Measurements from ENCODE around the gene ZSCAN5A. TPM values are rescaled to one million over a fixed set of nuclear protein-coding genes. Genes with fewer than 3 reads are reported as not detected.

Gene ZSCAN5A
- total and polyA plus RNA-seq, 2 of the 13 experiments (the other 11 are each of a cell fraction or from before 2014, with no cell fraction given) = 9.5 to 17.8 TPM

DNA sequence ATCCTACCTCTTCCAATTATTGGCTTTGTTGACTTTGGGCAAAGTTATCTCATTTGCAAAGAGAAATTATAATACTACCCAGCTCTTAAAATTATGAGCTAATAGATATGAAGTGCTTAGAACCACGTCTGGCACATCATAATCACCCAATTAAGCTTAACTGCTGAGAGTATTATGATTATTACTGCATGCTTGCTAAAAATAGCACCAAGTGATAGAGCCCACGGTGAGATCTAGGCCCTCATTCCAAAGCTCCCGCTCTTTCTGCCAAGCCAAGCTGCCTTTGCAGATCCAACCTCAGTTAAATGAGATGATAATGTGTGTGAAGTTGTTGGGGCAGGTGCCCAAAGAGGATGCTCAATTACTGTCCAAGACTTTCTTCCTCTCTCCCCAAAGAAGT lies 48.6 kb downstream of the ZSCAN5A start:
- no peaks in the 10 kb centered on the region for H3K9me3 ChIP-seq (ENCODE audit: low read length)
- no peak for ATAC-seq
- no peaks in the 10 kb centered on the region for H3K79me2 ChIP-seq (ENCODE audit: insufficient read depth, low read length)
- H3K4me1 ChIP-seq (ENCODE audit: insufficient read depth, low read length) = no peaks in the 10 kb centered on the region
- no peak for DNase-seq (ENCODE audit: low spot score)
- H3K4me3 ChIP-seq (replicated peaks in 1 of 3; ENCODE audit: insufficient read depth in 1 of 3, low read depth in 2 of 3, low read length in 3 of 3) = no peak overlapping the region
- no peak overlapping the region for H2AFZ ChIP-seq (ENCODE audit: low read length)
- CTCF ChIA-PET (ENCODE audit: low intra/inter-chr PET ratio, low total read pairs) = no interaction called here
- in situ Hi-C loops (cut with HindIII; ENCODE audit: extremely low pct_ligation_motif_present, low pct_unique_long_range_greater_than_20kb) (no loop called here), intact Hi-C loops (cut with micrococcal nuclease; ENCODE audit: unreplicated experiment) (no loop called here)
- no peak overlapping the region for H3K9ac ChIP-seq (ENCODE audit: insufficient read depth, low read depth, low read length)
- peaks cover 0 to 4% of the 10 kb centered on the region in 2 experiments; a peak in 1 of 5 replicates for H3K36me3 ChIP-seq (replicated peaks in 1 of 2; ENCODE audit: control insufficient read depth in 1 of 2, insufficient read depth in 2 of 2, low read length in 2 of 2)
- no TSS peak for BruUV-seq (replicated peaks)
- POLR2A ChIA-PET = no interaction called here
- H3K4me2 ChIP-seq (ENCODE audit: low read depth, low read length) = no peak overlapping the region
- 97% methylated on average over 3 of the region's 3 CpGs for WGBS (ENCODE audit: low lambda C conversion rate)
- no peak for FAIRE-seq
- H3K27me3 ChIP-seq (ENCODE audit: control insufficient read depth in 1 of 2, insufficient read depth in 2 of 2, low read length in 2 of 2) = no peaks in the 10 kb centered on the region
- H4K20me1 ChIP-seq (ENCODE audit: insufficient read depth, low read length) = no peaks in the 10 kb centered on the region
- TF ChIP-seq MIER3 (CRISPR knock-in tag; IDR thresholded peaks at IDR 0.05; ENCODE audit: borderline replicate concordance) (no peak), BRCA1 (CRISPR knock-in tag; IDR thresholded peaks at IDR 0.05) (no peak), KLF12 (CRISPR knock-in tag; IDR thresholded peaks at IDR 0.05; ENCODE audit: borderline replicate concordance) (no peak), TCF7 (IDR thresholded peaks at IDR 0.05; ENCODE audit: low read depth) (no peak)
- no peak overlapping the region for H3K27ac ChIP-seq (ENCODE audit: extremely low read length, insufficient read depth, low read length)

GRCh38 chr19:56263319-56263718 lies 51.3 kb downstream of the ZSCAN5A start:
- BruUV-seq (replicated peaks) = no TSS peak

More at GRCh38 chr19:56263319-56263718, 51.3 kb downstream of the ZSCAN5A start:
- H3K4me1 ChIP-seq (ENCODE audit: insufficient read depth, low read length) = no peaks in the 10 kb centered on the region
- 92% methylated on average over 5 of the region's 5 CpGs for WGBS (ENCODE audit: low lambda C conversion rate)
- 0 out of 5 replicates have a peak, but pooled peaks cover 0 to 4% of the 10 kb centered on the region in 2 experiments for H3K36me3 ChIP-seq (replicated peaks in 1 of 2; ENCODE audit: control insufficient read depth in 1 of 2, insufficient read depth in 2 of 2, low read length in 2 of 2)
- ATAC-seq (no peak), FAIRE-seq (no peak), DNase-seq (ENCODE audit: low spot score) (no peak)
- H3K27me3 ChIP-seq (ENCODE audit: control insufficient read depth in 1 of 2, insufficient read depth in 2 of 2, low read length in 2 of 2) = no peaks in the 10 kb centered on the region
- no peaks in the 10 kb centered on the region for H3K79me2 ChIP-seq (ENCODE audit: insufficient read depth, low read length)
- no peaks in the 10 kb centered on the region for H3K9me3 ChIP-seq (ENCODE audit: low read length)
- in situ Hi-C loops (cut with HindIII; ENCODE audit: extremely low pct_ligation_motif_present, low pct_unique_long_range_greater_than_20kb) = no loop called here
- no peak overlapping the region for H3K4me2 ChIP-seq (ENCODE audit: low read depth, low read length)
- POLR2A ChIA-PET = no interaction called here
- H4K20me1 ChIP-seq (ENCODE audit: insufficient read depth, low read length) = no peaks in the 10 kb centered on the region
- no peak overlapping the region for H3K9ac ChIP-seq (ENCODE audit: insufficient read depth, low read depth, low read length)
- no peak overlapping the region for H2AFZ ChIP-seq (ENCODE audit: low read length)
- no peak overlapping the region for H3K4me3 ChIP-seq (replicated peaks in 1 of 3; ENCODE audit: insufficient read depth in 1 of 3, low read depth in 2 of 3, low read length in 3 of 3)
- no peak overlapping the region for H3K27ac ChIP-seq (ENCODE audit: extremely low read length, insufficient read depth, low read length)
- CTCF ChIA-PET (ENCODE audit: low intra/inter-chr PET ratio, low total read pairs) = no interaction called here
- TF ChIP-seq JUN (CRISPR knock-in tag; IDR thresholded peaks at IDR 0.05) = no peak
- no peak for TF ChIP-seq MXD4 (CRISPR knock-in tag; IDR thresholded peaks at IDR 0.05)
- TF ChIP-seq NCOA5 (CRISPR knock-in tag; IDR thresholded peaks at IDR 0.05) = no peak
- TF ChIP-seq TP53 (CRISPR knock-in tag; conservative IDR thresholded peaks at IDR 0.05) = no peak
- TF ChIP-seq THAP11 (CRISPR knock-in tag; IDR thresholded peaks at IDR 0.05) = no peak
- TF ChIP-seq ELF4 (CRISPR knock-in tag; IDR thresholded peaks at IDR 0.05; ENCODE audit: borderline replicate concordance) = no peak
- TF ChIP-seq ZNF354B (CRISPR knock-in tag; IDR thresholded peaks at IDR 0.05) = no peak
- no peak for TF ChIP-seq SMAD9 (CRISPR knock-in tag; IDR thresholded peaks at IDR 0.05)
- TF ChIP-seq, protein P1, sequence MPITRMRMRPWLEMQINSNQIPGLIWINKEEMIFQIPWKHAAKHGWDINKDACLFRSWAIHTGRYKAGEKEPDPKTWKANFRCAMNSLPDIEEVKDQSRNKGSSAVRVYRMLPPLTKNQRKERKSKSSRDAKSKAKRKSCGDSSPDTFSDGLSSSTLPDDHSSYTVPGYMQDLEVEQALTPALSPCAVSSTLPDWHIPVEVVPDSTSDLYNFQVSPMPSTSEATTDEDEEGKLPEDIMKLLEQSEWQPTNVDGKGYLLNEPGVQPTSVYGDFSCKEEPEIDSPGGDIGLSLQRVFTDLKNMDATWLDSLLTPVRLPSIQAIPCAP (CRISPR knock-in tag; IDR thresholded peaks at IDR 0.05; ENCODE audit: low read depth) = no peak
- no peak for TF ChIP-seq PHF20 (CRISPR knock-in tag; IDR thresholded peaks at IDR 0.05)
- intact Hi-C loops (cut with micrococcal nuclease; ENCODE audit: unreplicated experiment) = no loop called here

Measured in HepG2 (cell line).